ENCODE results near the gene EPB42. TPM values are rescaled to one million over a fixed set of nuclear protein-coding genes. Genes with fewer than 3 reads are reported as not detected.

The EPB42 gene
- total and polyA plus RNA-seq, 2 experiments from 2014 or later, result not detected

GRCh38 chr15:43210807-43211206 lies 10.0 kb downstream of the EPB42 start:
- ATAC-seq, result peak; percentile 10; the same call in 1 of the 3 replicates
- H3K4me2 ChIP-seq, result no peak overlapping the region
- H2AFZ ChIP-seq, result peak overlapping the region; percentile 59; the same call in 1 of the 2 replicates
- H3K9me2 ChIP-seq (ENCODE audit: insufficient read depth), result no peaks in the 10 kb centered on the region
- H3K27ac ChIP-seq (ENCODE audit: low read depth), result no peak overlapping the region
- Mint-ChIP-seq H3K4me3 (no peak overlapping the region), H3K27me3 (ENCODE audit: insufficient read depth, low read depth, poor library complexity) (peaks cover 14% of the 10 kb centered on the region), H3K9me3 (no peaks in the 10 kb centered on the region), H3K36me3 (ENCODE audit: low read depth) (no peaks in the 10 kb centered on the region), H3K4me1 (peaks cover 12% of the 10 kb centered on the region; the same call in 2 of the 3 replicates), H3K27ac (no peak overlapping the region)
- TF ChIP-seq CTCF (conservative IDR thresholded peaks at IDR 0.05; ENCODE audit: low read depth in 2 of 2) (0 out of 4 replicates have a peak, but pooled peaks of 1 of the 2 experiments have one; percentile 15), ZNF114 (CRISPR knock-in tag; IDR thresholded peaks at IDR 0.05) (no peak)
- no peaks in the 10 kb centered on the region for H3F3A ChIP-seq (replicated peaks; ENCODE audit: low read depth)
- DNase-seq (ENCODE audit: low spot score), result no peak
- H3K27me3 ChIP-seq (ENCODE audit: insufficient read depth), result no peaks in the 10 kb centered on the region
- no peaks in the 10 kb centered on the region for H3K36me3 ChIP-seq (ENCODE audit: insufficient read depth)
- no peaks in the 10 kb centered on the region for H3K4me1 ChIP-seq (ENCODE audit: insufficient read depth)
- no peaks in the 10 kb centered on the region for H3K79me2 ChIP-seq (replicated peaks; ENCODE audit: insufficient read depth)
- no peak overlapping the region for H3K4me3 ChIP-seq
- H4K20me1 ChIP-seq (replicated peaks; ENCODE audit: insufficient read depth), result no peaks in the 10 kb centered on the region

GRCh38 chr15:43210172-43210745 lies 10.6 kb downstream of the EPB42 start:
- Histone ChIP-seq H3K9me2 (ENCODE audit: insufficient read depth) (no peaks in the 10 kb centered on the region), H3K4me3 (no peak overlapping the region), H2AFZ (peak overlapping the region; percentile 59; the same call in 1 of the 2 replicates), H3F3A (replicated peaks; ENCODE audit: low read depth) (no peaks in the 10 kb centered on the region), H3K4me2 (no peak overlapping the region), H4K20me1 (replicated peaks; ENCODE audit: insufficient read depth) (no peaks in the 10 kb centered on the region), H3K4me1 (ENCODE audit: insufficient read depth) (no peaks in the 10 kb centered on the region), H3K27ac (ENCODE audit: low read depth) (no peak overlapping the region), H3K79me2 (replicated peaks; ENCODE audit: insufficient read depth) (no peaks in the 10 kb centered on the region), H3K36me3 (ENCODE audit: insufficient read depth) (no peaks in the 10 kb centered on the region), H3K27me3 (ENCODE audit: insufficient read depth) (no peaks in the 10 kb centered on the region)
- ATAC-seq, result no peak
- Mint-ChIP-seq H3K36me3 (ENCODE audit: low read depth) (no peaks in the 10 kb centered on the region), H3K27me3 (ENCODE audit: insufficient read depth, low read depth, poor library complexity) (peaks cover 14% of the 10 kb centered on the region), H3K9me3 (no peaks in the 10 kb centered on the region), H3K4me3 (no peak overlapping the region), H3K4me1 (peaks cover 12% of the 10 kb centered on the region; the same call in 2 of the 3 replicates), H3K27ac (no peak overlapping the region)
- DNase-seq (ENCODE audit: low spot score), result no peak
- no peak for TF ChIP-seq POLR2AphosphoS5 (IDR thresholded peaks at IDR 0.05; ENCODE audit: low read depth)
- TF ChIP-seq CREB1 (CRISPR knock-in tag; IDR thresholded peaks at IDR 0.05; ENCODE audit: low read depth), result no peak
- TF ChIP-seq JUNB (IDR thresholded peaks at IDR 0.05; ENCODE audit: unreplicated experiment), result no peak

- peak; percentile 84 for ATAC-seq
- Mint-ChIP-seq H3K9me3 (no peaks in the 10 kb centered on the region), H3K4me1 (peaks cover 15% of the 10 kb centered on the region), H3K4me3 (no peak overlapping the region), H3K27ac (no peak overlapping the region), H3K27me3 (ENCODE audit: insufficient read depth, low read depth, poor library complexity) (peaks cover 14% of the 10 kb centered on the region), H3K36me3 (ENCODE audit: low read depth) (no peaks in the 10 kb centered on the region)
- Histone ChIP-seq H3K9me2 (ENCODE audit: insufficient read depth) (no peaks in the 10 kb centered on the region), H2AFZ (peak overlapping the region; percentile 95), H3K4me2 (0 out of 2 replicates have a peak overlapping the region, but pooled peaks have one; percentile 12), H3K36me3 (ENCODE audit: insufficient read depth) (no peaks in the 10 kb centered on the region), H3K27ac (ENCODE audit: low read depth) (no peak overlapping the region), H3K4me3 (no peak overlapping the region), H4K20me1 (replicated peaks; ENCODE audit: insufficient read depth) (no peaks in the 10 kb centered on the region), H3K27me3 (ENCODE audit: insufficient read depth) (no peaks in the 10 kb centered on the region), H3K79me2 (replicated peaks; ENCODE audit: insufficient read depth) (no peaks in the 10 kb centered on the region), H3K4me1 (ENCODE audit: insufficient read depth) (no peaks in the 10 kb centered on the region), H3F3A (replicated peaks; ENCODE audit: low read depth) (no peaks in the 10 kb centered on the region)
- peak; percentile 71 for DNase-seq (ENCODE audit: low spot score)
- no peak for TF ChIP-seq ETS1 (IDR thresholded peaks at IDR 0.05)
Observed at GRCh38 chr15:43209059-43209824, 11.6 kb downstream of the EPB42 start.
